Mononuclear cell (primary cell): Measurements from ENCODE around the gene MEX3A. TPM values are rescaled to one million over a fixed set of nuclear protein-coding genes. Genes with fewer than 3 reads are reported as not detected.
"Not testable (repeated sequence)": the region's sequence is repeated elsewhere in the genome, so short reads cannot be mapped to it uniquely, and the experiment has no call there.

ENCODE experiments used
- H3K27me3 ChIP-seq: 2 replicates; pipeline ENCODE4 v1.6.0; 2011; ENCODE audit warnings: low read length, control low read depth; ENCODE audit not compliant: insufficient read depth
- H3K4me1 ChIP-seq: 2 replicates; pipeline ENCODE4 v1.5.1; 2011; ENCODE audit warnings: mild to moderate bottlenecking, low read length, control low read depth; ENCODE audit not compliant: insufficient read depth
- H3K4me3 ChIP-seq: 2 replicates; pipeline ENCODE4 v1.5.1; 2011; ENCODE audit warnings: mild to moderate bottlenecking, low read length, moderate library complexity
- H3K9me3 ChIP-seq: 2 replicates; pipeline ENCODE4 v1.5.1; 2011; ENCODE audit warnings: low read depth, mild to moderate bottlenecking, control low read depth, low read length
- total RNA-seq: library from RNA; depleted of rRNA; stranded (reverse); fragments of >200 nt; gene quantifications from one replicate; pipeline ENCODE4 v1.2.3, GENCODE V29; 2012

The MEX3A gene
- total RNA-seq, 1 donor: not detected

- H3K9me3 ChIP-seq: no peaks in the 10 kb centered on the region
- H3K4me1 ChIP-seq: peaks cover 19% of the 10 kb centered on the region
- H3K4me3 ChIP-seq: no peak overlapping the region
- peaks cover 23% of the 10 kb centered on the region for H3K27me3 ChIP-seq
Measured at GRCh38 chr1:156080241-156080862, 1.9 kb downstream of the MEX3A start.

- Histone ChIP-seq H3K27me3 (peaks cover 21% of the 10 kb centered on the region), H3K4me1 (peaks cover 19% of the 10 kb centered on the region), H3K9me3 (no peaks in the 10 kb centered on the region), H3K4me3 (no peak overlapping the region)
Measured at GRCh38 chr1:156079762-156080161, 2.5 kb downstream of the MEX3A start.

GRCh38 chr1:156078728-156079127 is 3.5 kb downstream of the MEX3A start:
- Histone ChIP-seq H3K9me3 (no peaks in the 10 kb centered on the region), H3K4me3 (no peak overlapping the region), H3K27me3 (peaks cover 12% of the 10 kb centered on the region), H3K4me1 (peaks cover 19% of the 10 kb centered on the region)

- Histone ChIP-seq H3K9me3 (no peaks in the 10 kb centered on the region), H3K27me3 (peaks cover 8% of the 10 kb centered on the region), H3K4me3 (no peak overlapping the region), H3K4me1 (peaks cover 13% of the 10 kb centered on the region)
Measured at GRCh38 chr1:156077430-156077760, 4.9 kb downstream of the MEX3A start.

GRCh38 chr1:156076609-156077429 is 5.4 kb downstream of the MEX3A start:
- peaks cover 8% of the 10 kb centered on the region for H3K27me3 ChIP-seq
- H3K4me1 ChIP-seq: peaks cover 13% of the 10 kb centered on the region
- H3K9me3 ChIP-seq: no peaks in the 10 kb centered on the region
- peak overlapping the region; percentile 16 for H3K4me3 ChIP-seq

GRCh38 chr1:156075775-156076204 is 6.5 kb downstream of the MEX3A start:
- Histone ChIP-seq H3K9me3 (no peaks in the 10 kb centered on the region), H3K27me3 (peaks cover 4% of the 10 kb centered on the region), H3K4me3 (no peak overlapping the region), H3K4me1 (peaks cover 13% of the 10 kb centered on the region)

- Histone ChIP-seq H3K4me1 (peaks cover 13% of the 10 kb centered on the region), H3K9me3 (no peaks in the 10 kb centered on the region), H3K4me3 (no peak overlapping the region), H3K27me3 (peaks cover 4% of the 10 kb centered on the region)
Measured at GRCh38 chr1:156075162-156075561, 7.1 kb downstream of the MEX3A start.

- Histone ChIP-seq H3K9me3 (no peaks in the 10 kb centered on the region), H3K4me3 (no peak overlapping the region), H3K27me3 (peaks cover 4% of the 10 kb centered on the region), H3K4me1 (peaks cover 13% of the 10 kb centered on the region)
Measured at GRCh38 chr1:156074661-156075060, 7.6 kb downstream of the MEX3A start.

GRCh38 chr1:156073740-156074139 is 8.5 kb downstream of the MEX3A start:
- H3K9me3 ChIP-seq: no peaks in the 10 kb centered on the region
- H3K27me3 ChIP-seq: peaks cover 4% of the 10 kb centered on the region
- H3K4me1 ChIP-seq: peaks cover 13% of the 10 kb centered on the region
- H3K4me3 ChIP-seq: no peak overlapping the region

- Histone ChIP-seq H3K27me3 (peaks cover 4% of the 10 kb centered on the region), H3K4me1 (peaks cover 13% of the 10 kb centered on the region), H3K4me3 (no peak overlapping the region), H3K9me3 (no peaks in the 10 kb centered on the region)
Measured at GRCh38 chr1:156073110-156073687, 9.1 kb downstream of the MEX3A start.

GRCh38 chr1:156072251-156072650 is 10.0 kb downstream of the MEX3A start:
- H3K27me3 ChIP-seq: peaks cover 4% of the 10 kb centered on the region
- H3K4me1 ChIP-seq: peaks cover 13% of the 10 kb centered on the region
- H3K9me3 ChIP-seq: no peaks in the 10 kb centered on the region
- H3K4me3 ChIP-seq: no peak overlapping the region

GRCh38 chr1:156071332-156071816 is 10.9 kb downstream of the MEX3A start:
- H3K27me3 ChIP-seq, H3K4me3 ChIP-seq, H3K9me3 ChIP-seq: not testable (repeated sequence)
- peaks cover 10% of the 10 kb centered on the region for H3K4me1 ChIP-seq

- Histone ChIP-seq H3K9me3 (no peaks in the 10 kb centered on the region), H3K27me3 (no peaks in the 10 kb centered on the region), H3K4me1 (peaks cover 4% of the 10 kb centered on the region)
Measured at GRCh38 chr1:156070548-156070947, 11.7 kb downstream of the MEX3A start.

GRCh38 chr1:156069490-156070455 is 12.5 kb downstream of the MEX3A start:
- no peaks in the 10 kb centered on the region for H3K9me3 ChIP-seq

More at GRCh38 chr1:156070548-156070947, 11.7 kb downstream of the MEX3A start:
- no peak overlapping the region for H3K4me3 ChIP-seq

More at GRCh38 chr1:156069490-156070455, 12.5 kb downstream of the MEX3A start:
- Histone ChIP-seq H3K27me3 (no peaks in the 10 kb centered on the region), H3K4me1 (peaks cover 4% of the 10 kb centered on the region), H3K4me3 (no peak overlapping the region)
